H1 (cell line): Measurements from ENCODE around the gene MEDAG. TPM values are rescaled to one million over a fixed set of nuclear protein-coding genes. Genes with fewer than 3 reads are reported as not detected.

Experiments
- BCL11A ChIP-seq, 2 experiments: IDR thresholded peaks; one replicate each; pipeline ENCODE4 v1.6.1; 2011; ENCODE audit warnings: low read depth in 2 of 2, low read length in 2 of 2, mild to moderate bottlenecking in 2 of 2
- RAD21 ChIP-seq, 2 experiments: IDR thresholded peaks in 1 of 2; conservative IDR thresholded peaks in 1 of 2; 2 replicates each; pipeline ENCODE4 v1.6.1; 2011; ENCODE audit warnings: low read depth in 2 of 2, low read length in 2 of 2, improper control_type of control experiment in 1 of 2, inconsistent platforms in 1 of 2, mild to moderate bottlenecking in 1 of 2, moderate library complexity in 1 of 2
- polyA plus RNA-seq, 7 experiments: library from polyadenylated mRNA; depleted of rRNA in 3 of 7; stranded (reverse) in 5 of 7; unstranded in 2 of 7; fragments of >200 nt in 5 of 7; fragments of 200-250 nt in 2 of 7; gene quantifications; 1 replicate in 5 of 7; 2 replicates in 1 of 7; 4 replicates in 1 of 7; pipeline versions ENCODE4 v1.2.1 to v1.2.3, GENCODE V29; 2011 to 2013; ENCODE audit warnings: missing spikeins in 2 of 7, mixed read lengths in 2 of 7
- total RNA-seq: library from RNA; stranded (reverse); fragmentation: NEBNext Ultra II Directional; extraction: Animal tissue kit (Norgen Biotek cat#: 25700); gene quantifications from 2 replicates; pipeline ENCODE4 v1.2.1, GENCODE V29; 2021

The MEDAG gene
- total and polyA plus RNA-seq, 2 of the 8 experiments (the other 6 are each of a cell fraction or from before 2014, with no cell fraction given): 2.1 to 3.1 TPM

- TF ChIP-seq RAD21 (IDR thresholded peaks at IDR 0.05 in 1 of 2, conservative IDR thresholded peaks at IDR 0.05 in 1 of 2; ENCODE audit: low read depth in 2 of 2, low read length in 2 of 2) (no peak), BCL11A (IDR thresholded peaks at IDR 0.05; ENCODE audit: low read depth in 2 of 2, low read length in 2 of 2) (no peak)
Measured at GRCh38 chr13:30880151-30880855, 25.8 kb upstream of the MEDAG start (continued).
